Measurements from ENCODE around the gene PPP2CA. TPM values are rescaled to one million over a fixed set of nuclear protein-coding genes. Genes with fewer than 3 reads are reported as not detected.
"Not testable (repeated sequence)": the region's sequence is repeated elsewhere in the genome, so short reads cannot be mapped to it uniquely, and the experiment has no call there.

Gene PPP2CA
- total RNA-seq, 2 donors from 2014 or later = 119 to 175 TPM

DNA sequence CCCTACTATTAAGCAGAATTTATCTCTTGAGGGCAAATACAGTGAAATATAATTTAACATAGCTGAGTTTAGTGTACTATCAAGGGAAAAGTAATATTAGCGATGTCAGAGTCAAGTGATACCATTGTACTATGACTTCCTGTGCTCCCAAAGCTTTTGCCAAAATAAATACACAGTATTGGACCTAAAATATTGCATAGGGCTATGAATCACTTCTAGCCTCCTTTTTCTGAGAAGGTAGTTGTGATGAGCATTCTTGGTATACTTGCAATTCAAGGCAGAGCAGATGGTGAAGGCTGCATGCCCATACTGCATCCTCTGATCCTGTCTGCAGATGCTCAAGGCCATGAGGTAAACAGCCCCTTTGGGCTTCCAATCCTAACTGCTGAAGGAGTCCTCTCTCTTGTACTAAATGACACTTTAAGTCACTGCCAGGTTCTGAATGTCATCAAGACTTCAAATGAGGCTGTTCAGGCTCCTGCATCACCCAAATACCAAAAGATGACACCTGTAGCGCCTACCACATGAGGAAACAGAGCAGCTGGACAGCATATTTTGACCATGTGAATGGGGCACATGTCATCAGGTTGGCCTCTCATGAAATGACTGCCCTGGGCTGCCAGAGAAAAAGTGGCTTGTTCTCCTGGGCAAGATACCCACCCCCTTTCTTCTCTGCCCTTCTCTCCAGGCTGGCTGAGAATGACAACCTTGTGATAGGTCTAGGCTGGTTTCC is 29.7 kb upstream of the PPP2CA start:
- 68% methylated on average over 2 of the region's 2 CpGs for WGBS
- no peak overlapping the region for H3K27ac ChIP-seq
- no peak overlapping the region for H3K4me3 ChIP-seq
- intact Hi-C loops (cut with DNase I) = no loop called here
- H3K36me3 ChIP-seq = no peaks in the 10 kb centered on the region
- H3K27me3 ChIP-seq (replicated peaks; ENCODE audit: insufficient read depth) = no peaks in the 10 kb centered on the region
- no peaks in the 10 kb centered on the region for H3K9me3 ChIP-seq
- H3K4me1 ChIP-seq (replicated peaks) = no peaks in the 10 kb centered on the region
- DNase-seq (ENCODE audit: low spot score) = no peak
- no peak for TF ChIP-seq POLR2AphosphoS5 (IDR thresholded peaks at IDR 0.05)
- TF ChIP-seq, protein P1, sequence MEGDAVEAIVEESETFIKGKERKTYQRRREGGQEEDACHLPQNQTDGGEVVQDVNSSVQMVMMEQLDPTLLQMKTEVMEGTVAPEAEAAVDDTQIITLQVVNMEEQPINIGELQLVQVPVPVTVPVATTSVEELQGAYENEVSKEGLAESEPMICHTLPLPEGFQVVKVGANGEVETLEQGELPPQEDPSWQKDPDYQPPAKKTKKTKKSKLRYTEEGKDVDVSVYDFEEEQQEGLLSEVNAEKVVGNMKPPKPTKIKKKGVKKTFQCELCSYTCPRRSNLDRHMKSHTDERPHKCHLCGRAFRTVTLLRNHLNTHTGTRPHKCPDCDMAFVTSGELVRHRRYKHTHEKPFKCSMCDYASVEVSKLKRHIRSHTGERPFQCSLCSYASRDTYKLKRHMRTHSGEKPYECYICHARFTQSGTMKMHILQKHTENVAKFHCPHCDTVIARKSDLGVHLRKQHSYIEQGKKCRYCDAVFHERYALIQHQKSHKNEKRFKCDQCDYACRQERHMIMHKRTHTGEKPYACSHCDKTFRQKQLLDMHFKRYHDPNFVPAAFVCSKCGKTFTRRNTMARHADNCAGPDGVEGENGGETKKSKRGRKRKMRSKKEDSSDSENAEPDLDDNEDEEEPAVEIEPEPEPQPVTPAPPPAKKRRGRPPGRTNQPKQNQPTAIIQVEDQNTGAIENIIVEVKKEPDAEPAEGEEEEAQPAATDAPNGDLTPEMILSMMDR (IDR thresholded peaks at IDR 0.05) = no peak
- no peak for TF ChIP-seq POLR2A (IDR thresholded peaks at IDR 0.05)

DNA sequence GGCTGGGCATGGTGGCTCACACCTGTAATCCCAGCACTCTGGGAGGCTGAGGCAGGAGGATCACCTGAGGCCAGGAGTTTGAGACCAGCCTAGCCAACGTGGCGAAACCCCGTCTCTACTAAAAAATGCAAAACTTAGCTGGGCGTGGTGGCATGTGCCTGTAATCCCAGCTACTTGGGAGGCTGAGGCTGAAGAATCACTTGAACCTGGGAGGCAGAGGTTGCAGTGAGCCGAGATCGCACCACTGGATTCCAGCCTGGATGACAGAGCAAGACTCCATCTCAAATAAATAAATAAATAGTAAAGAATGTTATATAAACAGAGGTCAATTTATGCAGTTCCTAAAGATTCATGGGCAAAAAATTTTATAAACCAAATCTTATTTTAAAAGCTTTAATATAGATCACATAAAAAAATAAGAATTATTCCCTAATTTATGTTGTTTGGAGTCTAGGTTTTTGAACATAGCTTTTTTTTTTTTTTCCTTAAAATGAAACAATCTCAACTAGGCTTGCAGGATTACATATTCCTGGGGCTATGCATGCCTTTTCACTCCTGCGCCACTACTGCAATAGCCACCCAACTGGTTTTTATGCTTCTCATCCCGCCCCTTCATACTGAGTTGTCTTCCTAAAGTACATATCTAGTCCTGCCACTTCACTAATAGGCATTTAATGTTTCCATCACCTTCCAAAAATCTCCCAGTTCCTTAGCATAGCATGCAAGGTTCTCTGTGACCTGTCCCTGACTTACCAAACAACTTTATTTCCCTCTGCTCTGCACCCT is 27.7 kb upstream of the PPP2CA start:
- H3K9me3 ChIP-seq; H3K36me3 ChIP-seq; H3K27me3 ChIP-seq (replicated peaks; ENCODE audit: insufficient read depth); intact Hi-C loops (cut with DNase I); H3K4me1 ChIP-seq (replicated peaks); H3K27ac ChIP-seq; DNase-seq (ENCODE audit: low spot score); H3K4me3 ChIP-seq: not testable (repeated sequence)
- 79% methylated on average over 8 of the region's 8 CpGs for WGBS

DNA sequence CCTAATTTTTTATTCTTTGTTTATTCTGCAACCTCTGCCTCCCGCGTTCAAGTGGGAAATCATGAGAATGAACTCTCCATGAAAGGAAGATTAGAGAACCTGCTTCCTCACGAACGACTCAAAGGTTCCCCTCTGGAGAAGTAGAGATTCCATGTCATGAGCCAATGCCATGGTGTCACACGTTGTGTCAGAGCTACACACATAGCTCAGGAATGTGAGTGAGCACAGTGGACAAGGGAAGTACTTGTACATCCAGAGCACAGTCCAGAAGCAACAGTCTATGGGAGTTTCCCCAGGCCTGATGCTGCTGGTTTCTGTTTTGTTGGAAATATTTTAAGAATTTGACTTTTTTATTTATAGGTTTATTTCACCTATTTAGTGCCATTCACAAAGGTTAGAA is 26.8 kb upstream of the PPP2CA start:
- Histone ChIP-seq H3K4me1 (replicated peaks) (no peaks in the 10 kb centered on the region), H3K27ac (no peak overlapping the region), H3K9me3 (no peaks in the 10 kb centered on the region), H3K36me3 (no peaks in the 10 kb centered on the region), H3K4me3 (no peak overlapping the region), H3K27me3 (replicated peaks; ENCODE audit: insufficient read depth) (no peaks in the 10 kb centered on the region)
- no peak for DNase-seq (ENCODE audit: low spot score)
- intact Hi-C loops (cut with DNase I) = no loop called here
- 61% methylated on average over 5 of the region's 5 CpGs for WGBS
- TF ChIP-seq POLR2AphosphoS5 (IDR thresholded peaks at IDR 0.05) (no peak), POLR2A (IDR thresholded peaks at IDR 0.05) (no peak)
- TF ChIP-seq, protein P1 (IDR thresholded peaks at IDR 0.05) = no peak

DNA sequence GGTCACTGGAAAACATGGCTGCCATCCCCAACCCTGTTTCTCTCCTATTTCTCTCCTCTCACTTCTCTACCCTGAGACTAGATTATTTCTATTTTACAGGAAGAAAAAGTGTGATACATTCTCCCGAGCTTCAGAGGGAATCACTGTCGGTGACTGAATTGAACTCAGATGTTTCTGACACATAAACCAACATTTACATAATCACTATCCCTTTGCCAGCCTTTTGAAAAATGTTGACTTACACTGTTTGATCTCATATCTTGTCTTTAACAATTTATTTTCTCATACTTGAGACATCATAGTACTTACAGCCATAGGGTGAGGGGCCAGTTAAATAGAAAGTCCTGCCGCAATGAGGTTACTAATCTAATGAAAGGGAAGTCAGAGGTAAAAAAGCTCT is 25.1 kb upstream of the PPP2CA start:
- no peak for DNase-seq (ENCODE audit: low spot score)
- WGBS = 61% methylated on average over 3 of the region's 3 CpGs
- intact Hi-C loops (cut with DNase I) = no loop called here
- no peaks in the 10 kb centered on the region for H3K27me3 ChIP-seq (replicated peaks; ENCODE audit: insufficient read depth)
- no peaks in the 10 kb centered on the region for H3K4me1 ChIP-seq (replicated peaks)
- no peaks in the 10 kb centered on the region for H3K36me3 ChIP-seq
- H3K4me3 ChIP-seq = no peak overlapping the region
- TF ChIP-seq, protein P1 (IDR thresholded peaks at IDR 0.05) = no peak
- no peak for TF ChIP-seq POLR2AphosphoS5 (IDR thresholded peaks at IDR 0.05)
- no peak for TF ChIP-seq POLR2A (IDR thresholded peaks at IDR 0.05)
- H3K27ac ChIP-seq = no peak overlapping the region
- H3K9me3 ChIP-seq = no peaks in the 10 kb centered on the region

DNA sequence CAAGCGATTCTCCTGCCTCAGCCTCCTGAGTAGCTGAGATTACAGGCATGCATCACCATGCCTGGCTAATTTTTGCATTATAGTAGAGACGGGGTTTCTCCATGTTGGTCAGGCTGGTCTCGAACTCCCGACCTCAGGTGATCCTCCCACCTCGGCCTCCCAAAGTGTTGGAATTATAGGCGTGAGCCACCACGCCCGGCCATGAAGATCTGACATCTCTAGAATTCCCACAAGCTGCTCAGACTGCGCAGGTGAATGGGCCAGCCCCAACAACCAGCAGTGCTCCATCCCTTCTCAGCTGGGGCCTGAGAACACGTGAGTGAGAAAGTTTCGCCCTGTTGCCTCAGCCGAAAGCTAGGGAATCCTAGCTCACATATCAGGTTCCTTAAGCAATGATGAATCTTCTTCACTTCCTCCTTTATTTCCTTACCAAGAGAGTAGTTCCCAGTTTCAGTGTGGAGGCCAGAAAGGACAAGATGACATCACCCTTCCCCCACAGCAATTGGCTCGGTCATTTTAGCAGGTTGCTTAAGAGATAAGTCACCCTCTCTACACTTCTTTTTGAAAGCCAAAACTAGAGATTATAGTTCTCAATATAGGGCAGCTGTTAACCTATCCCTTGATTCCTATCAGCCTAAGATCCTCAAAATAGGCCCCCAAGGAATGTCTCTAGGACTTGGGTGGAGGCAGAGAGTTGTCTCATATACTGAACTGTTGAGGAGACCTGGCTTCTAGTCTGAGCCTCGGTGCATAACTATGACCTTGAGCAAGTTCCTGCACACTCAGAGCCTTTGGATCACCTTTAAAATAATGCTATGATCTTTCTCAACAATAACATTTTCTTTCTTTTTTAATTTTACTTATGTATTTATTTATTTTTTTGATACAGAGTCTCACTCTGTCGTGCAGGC is 23.9 kb upstream of the PPP2CA start:
- WGBS = 88% methylated on average over 15 of the region's 15 CpGs
- DNase-seq (ENCODE audit: low spot score) = no peak
- Histone ChIP-seq H3K27me3 (replicated peaks; ENCODE audit: insufficient read depth) (no peaks in the 10 kb centered on the region), H3K27ac (no peak overlapping the region), H3K9me3 (no peaks in the 10 kb centered on the region), H3K4me1 (replicated peaks) (no peaks in the 10 kb centered on the region), H3K36me3 (no peaks in the 10 kb centered on the region), H3K4me3 (no peak overlapping the region)
- intact Hi-C loops (cut with DNase I) = no loop called here
- TF ChIP-seq, protein P1 (IDR thresholded peaks at IDR 0.05) = no peak
- no peak for TF ChIP-seq POLR2A (IDR thresholded peaks at IDR 0.05)
- TF ChIP-seq POLR2AphosphoS5 (IDR thresholded peaks at IDR 0.05) = no peak

Measured in prostate gland (tissue), 2 donors.